PFSK-1 (cell line): ENCODE data around the gene HNRNPH1.

ENCODE experiments used
- FOXP2 ChIP-seq: optimal IDR thresholded peaks from 2 replicates; pipeline ENCODE3; 2011; ENCODE audit warnings: borderline replicate concordance, control low read depth, inconsistent platforms; ENCODE audit not compliant: insufficient read depth; ENCODE audit errors: extremely low read length, extremely low read depth
- POLR2AphosphoS5 ChIP-seq: IDR thresholded peaks from 2 replicates; pipeline ENCODE4 v1.6.1; 2012; ENCODE audit warnings: low read depth, mild to moderate bottlenecking, control low read depth, low read length, moderate library complexity
- SIN3A ChIP-seq: IDR thresholded peaks from 2 replicates; pipeline ENCODE4 v1.6.1; 2012; ENCODE audit warnings: mild to moderate bottlenecking, low read length, moderate library complexity, borderline replicate concordance; ENCODE audit not compliant: insufficient read depth
- TAF1 ChIP-seq: IDR thresholded peaks from 2 replicates; pipeline ENCODE4 v1.6.1; 2012; ENCODE audit warnings: low read length, control low read depth, borderline replicate concordance; ENCODE audit not compliant: insufficient read depth
- TF ChIP-seq, protein P1 (sequence below), 2 experiments: IDR thresholded peaks; 2 replicates each; pipeline versions ENCODE4 v1.6.1 to v1.8.0; 2011 to 2012; ENCODE audit warnings: low read depth in 2 of 2, low read length in 2 of 2, control low read depth in 1 of 2, inconsistent platforms in 1 of 2, mild to moderate bottlenecking in 1 of 2, moderate library complexity in 1 of 2; ENCODE audit not compliant: insufficient read depth in 1 of 2

HNRNPH1 gene

GRCh38 chr5:179609834-179610108, 13.7 kb downstream of the HNRNPH1 start:
- no peak for TF ChIP-seq TAF1
- TF ChIP-seq POLR2AphosphoS5, result no peak
- no peak for TF ChIP-seq SIN3A
- TF ChIP-seq, protein P1, sequence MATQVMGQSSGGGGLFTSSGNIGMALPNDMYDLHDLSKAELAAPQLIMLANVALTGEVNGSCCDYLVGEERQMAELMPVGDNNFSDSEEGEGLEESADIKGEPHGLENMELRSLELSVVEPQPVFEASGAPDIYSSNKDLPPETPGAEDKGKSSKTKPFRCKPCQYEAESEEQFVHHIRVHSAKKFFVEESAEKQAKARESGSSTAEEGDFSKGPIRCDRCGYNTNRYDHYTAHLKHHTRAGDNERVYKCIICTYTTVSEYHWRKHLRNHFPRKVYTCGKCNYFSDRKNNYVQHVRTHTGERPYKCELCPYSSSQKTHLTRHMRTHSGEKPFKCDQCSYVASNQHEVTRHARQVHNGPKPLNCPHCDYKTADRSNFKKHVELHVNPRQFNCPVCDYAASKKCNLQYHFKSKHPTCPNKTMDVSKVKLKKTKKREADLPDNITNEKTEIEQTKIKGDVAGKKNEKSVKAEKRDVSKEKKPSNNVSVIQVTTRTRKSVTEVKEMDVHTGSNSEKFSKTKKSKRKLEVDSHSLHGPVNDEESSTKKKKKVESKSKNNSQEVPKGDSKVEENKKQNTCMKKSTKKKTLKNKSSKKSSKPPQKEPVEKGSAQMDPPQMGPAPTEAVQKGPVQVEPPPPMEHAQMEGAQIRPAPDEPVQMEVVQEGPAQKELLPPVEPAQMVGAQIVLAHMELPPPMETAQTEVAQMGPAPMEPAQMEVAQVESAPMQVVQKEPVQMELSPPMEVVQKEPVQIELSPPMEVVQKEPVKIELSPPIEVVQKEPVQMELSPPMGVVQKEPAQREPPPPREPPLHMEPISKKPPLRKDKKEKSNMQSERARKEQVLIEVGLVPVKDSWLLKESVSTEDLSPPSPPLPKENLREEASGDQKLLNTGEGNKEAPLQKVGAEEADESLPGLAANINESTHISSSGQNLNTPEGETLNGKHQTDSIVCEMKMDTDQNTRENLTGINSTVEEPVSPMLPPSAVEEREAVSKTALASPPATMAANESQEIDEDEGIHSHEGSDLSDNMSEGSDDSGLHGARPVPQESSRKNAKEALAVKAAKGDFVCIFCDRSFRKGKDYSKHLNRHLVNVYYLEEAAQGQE (IDR thresholded peaks at IDR 0.05; ENCODE audit: insufficient read depth in 1 of 2, low read depth in 2 of 2, low read length in 2 of 2), result no peak
- no peak for TF ChIP-seq FOXP2

DNA sequence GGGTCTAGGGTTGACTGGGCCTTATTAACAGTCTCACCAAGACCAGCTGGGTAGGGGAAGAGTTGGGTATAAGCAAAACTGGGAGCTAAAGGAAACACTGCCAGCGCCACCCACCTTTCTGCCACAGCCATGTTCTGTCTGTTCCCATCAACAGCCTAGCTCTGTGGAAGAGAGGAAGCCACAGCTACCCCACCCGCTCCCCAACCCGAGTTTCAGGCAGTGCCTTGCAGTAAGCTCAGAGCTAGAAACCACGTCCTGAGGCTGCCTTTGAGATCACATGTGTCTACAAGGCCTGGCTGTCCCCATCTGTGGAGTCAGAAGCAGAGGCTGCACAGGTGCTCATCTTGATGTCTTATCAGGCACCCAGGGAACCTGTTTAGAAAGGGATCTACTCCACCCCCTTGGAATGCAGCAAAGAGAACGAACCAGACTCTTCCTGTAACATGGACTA, 15.3 kb downstream of the HNRNPH1 start:
- TF ChIP-seq SIN3A, result no peak
- no peak for TF ChIP-seq TAF1
- TF ChIP-seq POLR2AphosphoS5, result no peak; the same call in 1 of the 2 replicates
- no peak for TF ChIP-seq FOXP2
- TF ChIP-seq, protein P1 (IDR thresholded peaks at IDR 0.05; ENCODE audit: insufficient read depth in 1 of 2, low read depth in 2 of 2, low read length in 2 of 2), result no peak

- TF ChIP-seq TAF1 (no peak), POLR2AphosphoS5 (peak; percentile 47; the same call in 1 of the 2 replicates)
- TF ChIP-seq, protein P1 (IDR thresholded peaks at IDR 0.05; ENCODE audit: insufficient read depth in 1 of 2, low read depth in 2 of 2, low read length in 2 of 2), result no peak
These were observed 16.1 kb downstream of the HNRNPH1 start for GRCh38 chr5:179607160-179607931.

DNA sequence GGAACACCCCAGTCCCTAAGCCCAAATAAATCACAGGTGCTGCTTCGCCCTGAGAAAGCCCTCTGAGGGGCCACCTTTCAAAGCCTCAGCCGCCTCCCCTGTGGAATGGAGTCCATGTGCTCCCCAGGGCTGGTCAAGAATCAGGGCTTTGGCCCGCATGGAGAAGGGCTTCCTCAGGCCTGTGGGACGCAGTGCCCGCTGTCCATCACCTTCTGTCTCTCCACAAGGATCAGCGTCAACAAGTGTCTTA, 16.6 kb downstream of the HNRNPH1 start:
- TF ChIP-seq SIN3A, result no peak
- no peak for TF ChIP-seq TAF1
- TF ChIP-seq POLR2AphosphoS5, result no peak
- no peak for TF ChIP-seq FOXP2
- TF ChIP-seq, protein P1 (IDR thresholded peaks at IDR 0.05; ENCODE audit: insufficient read depth in 1 of 2, low read depth in 2 of 2, low read length in 2 of 2), result no peak

- TF ChIP-seq, protein P1 (IDR thresholded peaks at IDR 0.05; ENCODE audit: insufficient read depth in 1 of 2, low read depth in 2 of 2, low read length in 2 of 2), result no peak
- TF ChIP-seq POLR2AphosphoS5 (no peak), FOXP2 (no peak), TAF1 (no peak)
These were observed 17.2 kb downstream of the HNRNPH1 start for GRCh38 chr5:179606071-179606909.
